H1 (cell line): ENCODE results near the gene ZNF433.

Experiments used
- CREB1 ChIP-seq: IDR thresholded peaks from 2 replicates; pipeline ENCODE4 v1.6.1; 2012; ENCODE audit warnings: inconsistent platforms
- CTCF ChIP-seq, 3 experiments: IDR thresholded peaks; 1 replicate in 2 of 3; 2 replicates in 1 of 3; pipeline versions ENCODE4 v1.5.1 to v1.6.1; 2011; ENCODE audit warnings: low read length in 3 of 3, mild to moderate bottlenecking in 3 of 3, inconsistent platforms in 2 of 3, low read depth in 1 of 3, moderate library complexity in 1 of 3; ENCODE audit not compliant: insufficient read depth in 1 of 3; ENCODE audit errors: control extremely low read depth in 1 of 3
- E2F6 ChIP-seq: IDR thresholded peaks from 2 replicates; pipeline ENCODE4 v1.6.1; 2012; ENCODE audit warnings: inconsistent platforms
- EP300 ChIP-seq, 2 experiments: IDR thresholded peaks; 1 replicate in 1 of 2; 2 replicates in 1 of 2; pipeline ENCODE4 v1.6.1; 2011 to 2012; ENCODE audit warnings: low read depth in 2 of 2, low read length in 2 of 2, mild to moderate bottlenecking in 2 of 2, borderline replicate concordance in 1 of 2, inconsistent platforms in 1 of 2, moderate library complexity in 1 of 2
- EZH2 ChIP-seq: fragments of 200-600 bp; sonication (generic); IDR thresholded peaks from 2 replicates; pipeline ENCODE4 v1.7.1; 2012; ENCODE audit warnings: low read depth, mild to moderate bottlenecking, moderate library complexity, low read length, inconsistent platforms; ENCODE audit not compliant: severe bottlenecking
- JUN ChIP-seq: IDR thresholded peaks from 2 replicates; pipeline ENCODE4 v1.6.1; 2011; ENCODE audit warnings: low read depth, mild to moderate bottlenecking, improper control_type of control experiment, low read length
- POLR2A ChIP-seq, 2 experiments: IDR thresholded peaks; 1 replicate in 1 of 2; 2 replicates in 1 of 2; pipeline ENCODE4 v1.6.1; 2011; ENCODE audit warnings: low read depth in 2 of 2, low read length in 2 of 2, mild to moderate bottlenecking in 2 of 2; ENCODE audit errors: control extremely low read depth in 1 of 2
- RAD21 ChIP-seq, 2 experiments: IDR thresholded peaks in 1 of 2; conservative IDR thresholded peaks in 1 of 2; 2 replicates each; pipeline ENCODE4 v1.6.1; 2011; ENCODE audit warnings: low read depth in 2 of 2, low read length in 2 of 2, improper control_type of control experiment in 1 of 2, inconsistent platforms in 1 of 2, mild to moderate bottlenecking in 1 of 2, moderate library complexity in 1 of 2
- TAF1 ChIP-seq: IDR thresholded peaks from 2 replicates; pipeline ENCODE4 v1.6.1; 2011; ENCODE audit warnings: mild to moderate bottlenecking, low read depth, low read length
- TBP ChIP-seq: IDR thresholded peaks from 2 replicates; pipeline ENCODE4 v1.6.1; 2011; ENCODE audit warnings: low read depth, low read length, improper control_type of control experiment
- TCF12 ChIP-seq: IDR thresholded peaks from 2 replicates; pipeline ENCODE4 v1.6.1; 2011; ENCODE audit warnings: low read depth, mild to moderate bottlenecking, low read length
- YY1 ChIP-seq: IDR thresholded peaks from 2 replicates; pipeline ENCODE4 v1.6.1; 2011; ENCODE audit warnings: low read depth, mild to moderate bottlenecking, low read length

- TF ChIP-seq POLR2A (IDR thresholded peaks at IDR 0.05; ENCODE audit: control extremely low read depth in 1 of 2, low read depth in 2 of 2, low read length in 2 of 2) (no peak), CTCF (IDR thresholded peaks at IDR 0.05; ENCODE audit: control extremely low read depth in 1 of 3, insufficient read depth in 1 of 3, low read depth in 1 of 3, low read length in 3 of 3) (no peak), EP300 (IDR thresholded peaks at IDR 0.05; ENCODE audit: borderline replicate concordance in 1 of 2, low read depth in 2 of 2, low read length in 2 of 2) (no peak), TCF12 (no peak), EZH2 (no peak), RAD21 (IDR thresholded peaks at IDR 0.05 in 1 of 2, conservative IDR thresholded peaks at IDR 0.05 in 1 of 2; ENCODE audit: low read depth in 2 of 2, low read length in 2 of 2) (no peak), TBP (no peak), TAF1 (no peak), CREB1 (no peak), JUN (no peak), YY1 (no peak), E2F6 (peak; percentile 84)
These were observed 859 bp downstream of the ZNF433 start for GRCh38 chr19:12034620-12035019.
